ENCODE measurements around the gene NRXN3.

GRCh38 chr14:78135450-78135891 is 34.7 kb upstream of the NRXN3 start:
- TF ChIP-seq POLR2A (IDR thresholded peaks at IDR 0.05): no peak
- TF ChIP-seq, protein P1, sequence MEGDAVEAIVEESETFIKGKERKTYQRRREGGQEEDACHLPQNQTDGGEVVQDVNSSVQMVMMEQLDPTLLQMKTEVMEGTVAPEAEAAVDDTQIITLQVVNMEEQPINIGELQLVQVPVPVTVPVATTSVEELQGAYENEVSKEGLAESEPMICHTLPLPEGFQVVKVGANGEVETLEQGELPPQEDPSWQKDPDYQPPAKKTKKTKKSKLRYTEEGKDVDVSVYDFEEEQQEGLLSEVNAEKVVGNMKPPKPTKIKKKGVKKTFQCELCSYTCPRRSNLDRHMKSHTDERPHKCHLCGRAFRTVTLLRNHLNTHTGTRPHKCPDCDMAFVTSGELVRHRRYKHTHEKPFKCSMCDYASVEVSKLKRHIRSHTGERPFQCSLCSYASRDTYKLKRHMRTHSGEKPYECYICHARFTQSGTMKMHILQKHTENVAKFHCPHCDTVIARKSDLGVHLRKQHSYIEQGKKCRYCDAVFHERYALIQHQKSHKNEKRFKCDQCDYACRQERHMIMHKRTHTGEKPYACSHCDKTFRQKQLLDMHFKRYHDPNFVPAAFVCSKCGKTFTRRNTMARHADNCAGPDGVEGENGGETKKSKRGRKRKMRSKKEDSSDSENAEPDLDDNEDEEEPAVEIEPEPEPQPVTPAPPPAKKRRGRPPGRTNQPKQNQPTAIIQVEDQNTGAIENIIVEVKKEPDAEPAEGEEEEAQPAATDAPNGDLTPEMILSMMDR (IDR thresholded peaks at IDR 0.05): no peak
